ENCODE measurements around the gene KNDC1.

DNA sequence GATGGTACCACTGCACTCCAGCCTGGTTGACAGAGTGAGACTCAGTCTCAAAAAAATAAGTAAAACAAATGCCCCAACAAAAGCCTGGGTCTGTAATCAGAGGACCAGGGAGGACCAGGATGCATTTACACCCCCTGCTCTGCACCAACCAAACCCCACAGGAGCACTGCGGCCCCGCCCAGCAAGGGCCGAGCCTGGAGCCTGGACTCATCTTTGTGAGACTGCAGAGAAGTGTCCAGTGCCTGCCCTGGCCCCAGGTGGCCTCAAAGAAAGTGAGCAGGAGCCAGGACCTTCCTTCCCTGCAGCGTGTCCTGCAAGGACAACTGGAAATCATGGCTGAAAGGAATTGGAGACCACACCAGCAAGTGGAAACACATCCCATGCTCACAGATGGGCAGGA lies 31.6 kb downstream of the KNDC1 start:
- TF ChIP-seq, protein P1, sequence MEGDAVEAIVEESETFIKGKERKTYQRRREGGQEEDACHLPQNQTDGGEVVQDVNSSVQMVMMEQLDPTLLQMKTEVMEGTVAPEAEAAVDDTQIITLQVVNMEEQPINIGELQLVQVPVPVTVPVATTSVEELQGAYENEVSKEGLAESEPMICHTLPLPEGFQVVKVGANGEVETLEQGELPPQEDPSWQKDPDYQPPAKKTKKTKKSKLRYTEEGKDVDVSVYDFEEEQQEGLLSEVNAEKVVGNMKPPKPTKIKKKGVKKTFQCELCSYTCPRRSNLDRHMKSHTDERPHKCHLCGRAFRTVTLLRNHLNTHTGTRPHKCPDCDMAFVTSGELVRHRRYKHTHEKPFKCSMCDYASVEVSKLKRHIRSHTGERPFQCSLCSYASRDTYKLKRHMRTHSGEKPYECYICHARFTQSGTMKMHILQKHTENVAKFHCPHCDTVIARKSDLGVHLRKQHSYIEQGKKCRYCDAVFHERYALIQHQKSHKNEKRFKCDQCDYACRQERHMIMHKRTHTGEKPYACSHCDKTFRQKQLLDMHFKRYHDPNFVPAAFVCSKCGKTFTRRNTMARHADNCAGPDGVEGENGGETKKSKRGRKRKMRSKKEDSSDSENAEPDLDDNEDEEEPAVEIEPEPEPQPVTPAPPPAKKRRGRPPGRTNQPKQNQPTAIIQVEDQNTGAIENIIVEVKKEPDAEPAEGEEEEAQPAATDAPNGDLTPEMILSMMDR (IDR thresholded peaks at IDR 0.05; ENCODE audit: low read depth, low read length) = no peak
- TF ChIP-seq POLR2A (IDR thresholded peaks at IDR 0.05; ENCODE audit: extremely low read depth, insufficient read length) (no peak), MYC (IDR thresholded peaks at IDR 0.05; ENCODE audit: low read depth, low read length) (no peak)
- TF ChIP-seq, protein P2, sequence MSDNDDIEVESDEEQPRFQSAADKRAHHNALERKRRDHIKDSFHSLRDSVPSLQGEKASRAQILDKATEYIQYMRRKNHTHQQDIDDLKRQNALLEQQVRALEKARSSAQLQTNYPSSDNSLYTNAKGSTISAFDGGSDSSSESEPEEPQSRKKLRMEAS (IDR thresholded peaks at IDR 0.05; ENCODE audit: low read depth, low read length) = no peak

All from NB4 (cell line).